GM04504 (cell line): ENCODE results near the gene GPC1.

Experiments used
- DNase-seq: peaks from one replicate; pipeline ENCODE4 v3.0.0-alpha.2; 2012; ENCODE audit warnings: low read depth

GPC1 gene

DNA sequence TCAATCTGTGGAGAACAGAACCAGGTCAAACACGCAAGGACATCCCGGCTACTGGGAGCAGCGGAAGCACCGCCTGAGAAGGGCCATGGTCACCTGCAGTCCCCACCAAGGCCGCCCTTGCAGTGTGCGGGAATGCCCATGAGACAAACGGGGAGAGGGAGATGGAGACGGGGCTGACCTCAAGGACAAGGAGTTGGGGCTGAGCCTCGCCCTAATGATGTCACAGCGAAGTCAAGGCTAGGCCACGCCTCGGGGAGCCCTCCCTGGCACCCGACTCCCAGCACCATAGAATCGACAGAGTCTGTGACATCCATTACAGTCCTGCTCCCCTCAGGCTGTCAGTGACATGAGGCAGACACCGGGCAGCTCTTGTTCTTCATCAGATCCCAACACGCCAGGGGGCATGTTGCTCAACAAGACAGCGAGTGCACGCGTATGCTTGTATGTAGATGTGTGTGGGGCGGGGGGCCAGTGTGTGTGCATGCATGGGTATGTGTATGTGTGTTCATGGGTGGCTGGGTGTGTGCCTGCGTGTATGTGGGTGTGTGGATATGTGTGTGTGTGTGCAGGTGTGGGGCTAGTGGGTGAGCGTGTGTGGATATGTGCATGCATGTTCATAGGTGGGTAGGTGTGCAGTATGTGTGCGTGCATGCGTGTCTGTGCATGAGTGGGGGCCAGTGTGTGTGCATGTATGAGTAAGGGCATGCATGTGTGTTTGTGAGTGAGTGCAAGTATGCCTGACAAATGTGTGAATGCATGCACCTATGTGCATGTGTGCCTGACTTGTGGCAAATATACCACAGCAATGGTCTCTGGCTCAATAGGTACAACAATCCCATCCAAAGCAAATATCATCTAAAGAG lies 65.3 kb downstream of the GPC1 start:
- DNase-seq, result no peak

DNA sequence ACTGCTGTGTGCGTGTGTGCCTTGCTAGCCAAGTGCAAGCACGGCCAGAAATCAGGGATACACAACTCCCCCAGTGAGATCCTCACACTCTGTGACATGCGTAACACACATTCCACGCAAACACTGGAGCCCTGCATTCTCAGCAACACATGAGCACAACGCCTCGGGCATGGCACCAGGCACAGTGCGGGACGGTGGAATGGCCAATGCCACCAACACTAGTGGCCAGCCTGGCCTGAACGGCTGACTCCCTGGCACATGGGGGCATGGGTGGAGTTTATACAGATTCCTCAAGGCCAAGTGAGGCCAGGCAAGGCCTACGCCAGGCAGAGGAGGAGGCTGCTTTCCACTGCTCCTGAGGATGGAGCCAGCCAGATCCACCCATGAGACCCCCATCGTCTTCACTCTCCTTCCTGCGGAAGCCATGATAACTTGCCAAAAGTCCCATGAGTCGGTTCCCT lies 66.1 kb downstream of the GPC1 start:
- no peak for DNase-seq

- DNase-seq, result no peak
These were observed 66.6 kb downstream of the GPC1 start for GRCh38 chr2:240502059-240502429.

DNA sequence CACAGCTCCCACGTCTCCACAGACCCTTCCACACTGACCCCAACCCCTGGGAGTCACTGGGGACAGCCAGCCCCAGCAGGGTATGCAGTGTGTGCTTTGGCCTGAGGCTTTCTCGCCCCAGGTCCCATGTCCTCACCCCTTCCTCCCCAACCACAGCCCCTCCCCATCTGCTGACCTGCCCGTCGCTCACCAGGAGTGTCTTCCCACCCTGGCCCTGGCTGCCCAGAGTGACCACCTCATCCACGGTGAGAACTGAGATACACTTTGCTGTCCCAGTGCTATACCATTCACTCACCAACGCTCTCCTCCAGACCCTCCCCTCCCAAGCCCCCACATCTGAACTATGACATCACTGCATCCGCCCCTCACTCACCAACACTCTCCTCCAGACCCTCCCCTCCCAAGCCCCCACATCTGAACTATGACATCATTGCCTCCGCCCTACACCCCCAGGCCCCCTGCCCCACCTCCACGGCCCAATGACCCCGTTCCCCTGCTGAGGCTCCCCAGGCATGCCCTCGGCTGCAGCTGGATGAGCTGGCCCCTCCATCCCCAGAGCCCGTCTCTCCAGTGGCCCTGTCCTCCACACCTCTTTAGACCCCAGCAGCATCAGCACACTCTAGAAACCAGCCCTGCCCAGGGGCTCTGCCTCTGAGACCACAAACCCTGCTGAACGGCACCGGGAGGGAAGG lies 67.1 kb downstream of the GPC1 start:
- no peak for DNase-seq

- no peak for DNase-seq
These were observed 67.9 kb downstream of the GPC1 start for GRCh38 chr2:240503375-240503774.

DNA sequence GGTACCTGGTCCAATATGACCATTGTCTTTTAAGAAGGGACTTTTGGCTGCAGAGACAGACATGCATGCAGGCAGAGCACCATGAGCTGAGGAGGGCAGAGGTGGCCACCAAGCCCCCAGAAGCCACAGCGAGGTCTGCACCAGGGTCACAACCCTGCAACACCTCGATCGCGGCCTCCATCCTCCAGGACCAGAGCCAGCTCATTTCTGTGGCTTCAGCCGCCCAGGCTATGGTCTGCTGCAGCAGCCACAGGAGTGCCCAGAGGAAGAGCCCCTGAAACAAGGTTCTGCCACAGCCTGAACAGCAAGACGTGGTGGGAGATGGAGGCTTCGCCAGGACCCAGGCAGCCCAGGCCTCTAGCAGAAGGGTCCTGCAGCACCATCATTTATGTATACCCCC lies 68.4 kb downstream of the GPC1 start:
- no peak for DNase-seq

DNA sequence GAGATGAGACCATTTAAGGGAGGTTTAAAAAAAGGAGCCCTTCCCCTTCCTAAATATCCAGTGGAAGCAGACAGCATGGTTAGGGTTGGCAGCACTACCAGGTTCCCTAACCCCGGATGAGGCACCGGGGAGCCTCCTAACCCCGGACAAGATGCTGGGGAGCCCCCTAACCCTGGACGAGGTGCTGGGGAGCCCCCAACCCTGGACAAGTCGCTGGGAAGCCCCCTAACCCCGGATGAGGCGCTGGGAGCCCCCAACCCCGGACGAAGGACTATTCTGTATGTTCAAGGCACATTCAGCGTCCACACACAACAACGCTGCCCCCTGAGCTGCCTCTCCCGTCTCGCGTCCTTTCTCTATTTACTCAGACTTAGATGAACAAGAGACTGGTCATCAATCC lies 70.4 kb downstream of the GPC1 start:
- DNase-seq, result no peak

DNA sequence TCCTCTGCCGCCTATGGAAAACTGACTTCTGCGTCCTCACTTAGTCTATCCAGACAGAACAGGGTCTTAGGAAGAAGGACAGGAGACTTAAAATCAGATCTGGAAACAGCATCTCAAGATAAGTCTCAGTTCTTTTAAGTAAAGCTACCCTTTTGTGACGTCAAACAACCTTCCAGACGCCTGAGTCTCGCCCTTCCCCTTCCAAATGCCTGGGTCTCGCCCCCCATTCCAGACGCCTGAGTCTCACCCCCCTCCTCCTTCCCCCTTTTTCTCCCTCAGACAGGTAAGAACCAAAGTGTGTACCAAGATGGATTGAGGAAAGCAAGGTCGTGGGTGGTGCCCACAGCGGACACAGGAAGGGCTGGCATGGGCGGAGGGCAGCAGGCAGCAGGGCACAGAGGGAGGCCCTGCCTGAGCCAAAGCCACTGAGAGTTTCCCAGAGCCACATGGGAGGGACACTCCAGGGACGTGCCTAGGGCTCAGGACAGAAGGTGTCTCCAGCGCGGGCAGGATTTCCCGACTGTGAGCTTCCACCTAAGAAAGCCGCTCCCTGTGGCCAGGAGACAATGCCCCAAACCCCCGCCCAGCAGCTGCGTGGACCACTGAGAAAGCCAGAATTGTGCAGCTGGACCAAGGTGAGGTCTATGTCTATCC lies 71.1 kb downstream of the GPC1 start:
- DNase-seq, result no peak

DNA sequence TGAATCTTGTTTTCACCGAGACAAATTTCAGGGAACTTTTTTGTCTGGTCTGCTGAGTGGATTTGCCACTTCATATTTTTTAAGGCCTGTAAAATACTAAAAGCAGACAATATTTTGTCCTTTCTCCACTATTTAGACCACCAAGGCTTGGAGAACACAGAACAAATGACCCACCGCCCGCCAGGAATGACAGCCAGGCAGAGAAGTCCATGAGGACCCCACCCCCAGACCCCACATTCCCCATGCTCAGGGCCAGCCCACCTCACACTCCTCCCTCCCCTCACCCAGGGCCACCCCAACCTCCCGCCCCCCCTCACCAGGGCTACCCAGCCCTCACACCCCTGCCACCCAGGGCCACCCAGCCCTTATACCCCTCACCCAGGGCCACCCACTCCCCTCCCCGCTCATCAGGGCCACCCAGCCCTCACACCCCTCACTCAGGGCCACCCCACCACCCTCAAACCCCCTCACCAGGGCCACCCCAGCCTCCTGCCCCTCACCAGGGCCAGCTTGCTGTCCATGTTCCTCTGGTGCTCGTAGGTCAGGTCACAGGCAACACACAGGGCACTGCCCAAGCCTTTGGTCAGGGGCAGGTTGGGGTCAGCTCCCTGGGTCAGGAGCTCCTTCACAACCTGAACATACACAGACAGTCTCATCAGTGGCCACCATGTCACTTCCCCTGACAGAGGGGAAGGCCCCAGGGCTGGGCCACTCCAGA lies 71.8 kb downstream of the GPC1 start:
- DNase-seq, result no peak

- DNase-seq, result no peak
These were observed 72.4 kb downstream of the GPC1 start for GRCh38 chr2:240507778-240508251.

DNA sequence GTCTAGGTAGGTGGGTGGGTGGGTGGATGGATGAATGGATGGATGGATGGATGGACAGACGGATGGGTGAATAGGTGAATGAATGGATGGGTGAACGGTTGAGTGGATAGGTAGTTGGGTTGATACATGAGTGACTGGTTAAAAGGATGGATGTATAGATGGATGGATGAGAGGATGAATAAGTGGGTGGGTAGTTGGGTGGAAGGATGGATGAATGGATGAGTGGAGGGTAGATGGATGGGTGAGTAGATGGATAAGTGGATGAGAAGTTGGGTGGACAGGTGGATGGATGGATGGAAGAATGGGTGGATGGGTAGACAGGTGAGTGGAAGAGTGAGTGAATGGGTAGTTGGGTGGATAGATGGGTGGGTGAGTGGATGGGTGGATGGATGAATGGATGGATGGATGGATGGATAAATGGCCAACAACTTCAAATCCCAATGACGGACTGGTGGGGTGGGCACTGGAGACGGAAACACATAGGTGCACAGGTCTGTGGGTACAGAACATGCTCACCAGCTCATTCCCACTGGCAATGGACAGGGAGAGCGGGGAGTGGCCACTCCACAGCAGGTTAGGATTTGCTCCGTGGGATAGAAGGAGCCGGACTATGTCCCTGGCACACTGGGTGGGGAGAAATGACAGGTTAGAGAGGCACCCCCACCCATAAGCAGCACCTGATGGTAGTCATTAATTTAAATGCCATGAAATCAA lies 73.5 kb downstream of the GPC1 start:
- no peak for DNase-seq

GRCh38 chr2:240509667-240510512 lies 74.4 kb downstream of the GPC1 start:
- no peak for DNase-seq

GRCh38 chr2:240510513-240511210 lies 75.2 kb downstream of the GPC1 start:
- no peak for DNase-seq

DNA sequence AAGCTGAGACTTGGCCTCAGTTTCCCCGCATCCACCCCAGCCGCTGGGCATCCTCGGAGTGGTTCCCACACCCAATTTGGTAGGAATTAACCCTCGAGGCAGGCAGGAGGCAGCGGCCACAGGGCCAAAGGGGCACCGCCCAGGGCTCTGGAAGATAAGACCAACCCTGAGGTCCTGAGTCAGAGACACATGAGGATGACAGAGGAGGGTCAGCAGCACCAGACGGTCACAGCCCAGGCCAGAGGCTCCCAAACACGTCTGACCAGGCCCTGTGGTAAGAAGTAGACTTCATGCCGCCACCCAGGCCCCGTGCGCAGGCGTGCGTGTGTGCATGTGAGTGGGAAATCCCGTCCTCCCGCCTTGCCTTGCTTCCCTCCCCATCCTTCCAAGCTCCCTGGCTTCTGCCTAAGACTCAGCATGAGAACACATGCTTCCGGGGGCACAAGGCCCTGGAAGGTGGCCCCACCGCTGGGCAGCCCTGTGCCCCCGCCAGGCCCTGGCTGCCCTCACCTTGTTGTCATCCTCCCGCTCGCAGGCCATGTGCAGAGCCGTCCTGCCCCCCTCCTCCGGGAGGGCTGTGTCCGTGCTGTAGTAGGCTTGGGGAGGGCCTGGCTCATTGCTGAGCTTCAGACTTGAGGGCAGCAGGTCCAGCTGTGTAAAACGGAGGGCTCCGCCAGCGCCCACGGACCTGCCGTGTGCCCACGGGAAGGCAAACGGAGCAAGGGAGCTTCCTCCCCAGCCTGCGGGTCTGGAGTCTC lies 76.1 kb downstream of the GPC1 start:
- DNase-seq, result no peak

DNA sequence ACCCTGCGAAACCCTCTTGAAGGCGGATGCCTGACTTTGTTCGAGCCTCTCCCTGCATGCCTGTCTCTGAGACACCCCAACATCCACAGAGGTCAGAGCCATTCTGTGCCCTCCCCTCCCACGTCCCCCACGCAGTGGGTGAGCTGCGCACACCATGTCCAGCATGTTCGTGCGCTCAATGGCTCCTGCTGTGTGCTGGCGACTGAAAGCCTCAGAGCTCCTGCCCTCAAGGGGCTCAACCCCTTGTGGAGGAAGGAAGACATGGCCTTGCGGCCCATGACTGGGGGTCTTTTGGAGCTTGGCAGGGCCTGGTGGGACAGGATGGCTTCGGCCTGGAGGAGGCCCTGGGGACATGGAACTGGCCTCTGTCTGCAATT lies 76.6 kb downstream of the GPC1 start:
- DNase-seq, result no peak

DNA sequence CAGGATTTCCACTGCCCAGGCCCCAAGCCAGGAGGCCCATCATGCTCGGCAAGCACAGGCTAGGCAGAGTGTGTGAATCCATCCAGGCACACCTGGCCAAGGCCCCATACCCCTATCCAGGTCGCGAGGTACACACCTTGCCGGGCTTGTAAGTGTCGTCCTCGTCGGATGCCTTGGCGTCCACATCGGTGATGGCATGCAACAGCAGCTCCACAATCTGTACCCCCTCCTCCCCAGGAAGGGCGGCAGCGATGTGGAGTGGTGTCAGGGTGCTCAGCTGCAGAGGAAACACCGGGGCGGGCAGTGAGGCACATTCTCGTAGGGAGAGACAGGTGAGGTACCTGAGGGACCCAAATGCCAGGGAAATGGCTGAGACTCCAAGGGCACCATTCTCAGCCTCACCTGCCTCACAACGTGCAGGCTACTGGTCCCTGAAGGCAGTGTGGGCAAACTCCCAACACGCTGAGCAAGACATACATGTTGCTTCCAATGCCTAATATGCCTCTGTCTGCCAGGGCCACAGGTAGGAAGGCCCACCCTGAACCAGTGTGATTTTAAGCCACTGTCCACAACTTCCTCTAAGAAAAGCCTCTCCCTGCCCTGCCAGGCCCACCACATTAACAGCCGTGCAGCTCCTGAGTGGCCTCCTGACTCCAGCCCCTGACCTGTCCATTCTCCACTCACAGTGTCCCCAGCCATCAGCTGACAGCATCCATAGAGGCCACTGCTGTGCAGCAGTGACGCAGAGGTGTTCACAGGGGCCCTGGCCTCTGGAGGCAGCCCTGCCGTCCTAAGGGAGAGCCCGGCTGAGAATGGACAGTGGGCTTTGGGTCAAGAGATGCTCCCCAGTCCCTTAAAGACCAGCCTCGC lies 77.4 kb downstream of the GPC1 start:
- DNase-seq, result no peak

DNA sequence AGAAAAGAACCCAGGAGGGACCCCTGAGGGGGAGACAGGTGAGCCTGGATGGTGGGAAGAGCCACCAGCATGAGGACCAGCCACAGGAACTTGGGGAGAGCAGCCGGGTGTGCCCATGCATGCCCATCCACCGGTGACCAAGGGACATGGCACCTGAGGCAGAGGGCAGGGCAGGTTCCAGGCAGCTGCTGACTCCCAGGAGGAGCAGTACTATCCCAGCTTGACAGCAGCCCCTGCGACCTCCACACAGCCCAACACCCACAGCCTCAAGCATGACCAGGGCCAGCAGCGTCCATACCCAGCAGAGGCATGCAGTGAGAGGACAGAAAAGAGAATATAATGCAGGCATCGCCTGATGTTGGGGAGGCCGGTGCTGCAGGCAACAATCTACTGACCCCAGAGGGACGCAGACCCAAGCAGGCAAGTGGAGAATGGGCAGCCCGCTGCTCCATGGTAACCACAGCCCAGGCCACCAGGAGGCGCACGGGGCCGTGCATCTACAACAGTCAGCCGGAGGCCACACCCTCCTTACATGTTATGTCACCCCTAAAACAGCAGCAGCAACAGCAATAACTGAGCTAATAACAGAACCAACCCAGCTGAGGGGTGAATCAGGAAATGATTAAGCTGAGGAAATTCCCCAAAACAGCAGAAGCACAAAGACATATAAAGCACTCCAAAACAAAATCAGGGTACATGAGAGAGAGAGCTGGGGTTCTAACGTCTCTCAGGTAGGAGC lies 78.3 kb downstream of the GPC1 start:
- DNase-seq, result peak; percentile 61

- DNase-seq, result no peak
These were observed 79.2 kb downstream of the GPC1 start for GRCh38 chr2:240514631-240515030.
